MM.1S (cell line): ENCODE results near the gene DISP3.

Experiments
- CTCF ChIP-seq: fragments of 300-600 bp; sonication (generic); IDR thresholded peaks from 2 replicates; pipeline ENCODE4 v1.5.1; 2016; ENCODE audit warnings: antibody characterized with exemption, low read length, mixed read lengths
- EZH2 ChIP-seq: fragments of 300-600 bp; sonication (generic); optimal IDR thresholded peaks from 2 replicates; pipeline ENCODE3; 2017; ENCODE audit warnings: low read depth, mild to moderate bottlenecking, antibody characterized with exemption, low read length, mixed read lengths
- EZH2phosphoT487 ChIP-seq: fragments of 300-600 bp; sonication (generic); IDR thresholded peaks from 2 replicates; pipeline ENCODE4 v1.6.1; 2018; ENCODE audit warnings: antibody characterized with exemption, low read length

DNA sequence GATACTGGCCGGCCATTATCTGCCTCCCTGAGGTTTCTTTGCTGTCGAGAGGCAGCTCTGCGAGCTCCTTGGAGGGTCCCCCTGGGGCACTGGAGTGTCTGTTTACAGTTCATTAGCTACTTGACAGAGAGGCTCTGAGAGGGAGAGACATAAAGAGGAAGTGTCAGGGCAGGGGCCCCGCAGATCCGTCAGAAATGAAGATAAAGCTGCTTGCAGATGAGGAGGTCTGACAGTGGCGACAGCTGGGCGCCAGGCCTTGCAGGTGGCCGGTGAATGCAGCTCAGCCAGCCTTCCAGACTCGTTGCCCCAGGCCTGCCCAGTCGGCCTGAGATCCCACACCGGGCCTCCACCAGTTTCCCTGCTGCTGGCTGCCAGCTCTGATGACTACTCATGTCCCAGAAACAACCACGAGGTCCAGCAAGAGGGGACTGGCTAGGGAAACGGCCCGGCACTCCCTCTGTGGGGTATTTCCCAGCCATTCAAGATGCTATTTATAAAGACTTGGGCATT is 84.7 kb downstream of the DISP3 start:
- TF ChIP-seq CTCF (no peak), EZH2 (no peak), EZH2phosphoT487 (no peak)
